Testis (tissue), 2 donors: ENCODE data around the gene RMI2.
"Not testable (repeated sequence)": the region's sequence is repeated elsewhere in the genome, so short reads cannot be mapped to it uniquely, and the experiment has no call there.

Source experiments
- CTCF ChIP-seq, 3 experiments: fragments of 450-650 bp in 2 of 3; fragments of 200-600 bp in 1 of 3; sonication (generic) in 1 of 3; IDR thresholded peaks; one replicate each; pipeline ENCODE4 v1.5.1; 2016 to 2019; ENCODE audit warnings: antibody characterized with exemption in 3 of 3, mild to moderate bottlenecking in 2 of 3, moderate library complexity in 1 of 3
- POLR2A ChIP-seq: fragments of 450-650 bp; IDR thresholded peaks from one replicate; pipeline ENCODE4 v1.6.1; 2017; ENCODE audit warnings: antibody characterized with exemption, mild to moderate bottlenecking, moderate library complexity

GRCh38 chr16:11370932-11371279 lies 25.6 kb downstream of the RMI2 start:
- TF ChIP-seq CTCF (IDR thresholded peaks at IDR 0.05); POLR2A: not testable (repeated sequence)
